ENCODE data around the gene MMP2.

The MMP2 gene

DNA sequence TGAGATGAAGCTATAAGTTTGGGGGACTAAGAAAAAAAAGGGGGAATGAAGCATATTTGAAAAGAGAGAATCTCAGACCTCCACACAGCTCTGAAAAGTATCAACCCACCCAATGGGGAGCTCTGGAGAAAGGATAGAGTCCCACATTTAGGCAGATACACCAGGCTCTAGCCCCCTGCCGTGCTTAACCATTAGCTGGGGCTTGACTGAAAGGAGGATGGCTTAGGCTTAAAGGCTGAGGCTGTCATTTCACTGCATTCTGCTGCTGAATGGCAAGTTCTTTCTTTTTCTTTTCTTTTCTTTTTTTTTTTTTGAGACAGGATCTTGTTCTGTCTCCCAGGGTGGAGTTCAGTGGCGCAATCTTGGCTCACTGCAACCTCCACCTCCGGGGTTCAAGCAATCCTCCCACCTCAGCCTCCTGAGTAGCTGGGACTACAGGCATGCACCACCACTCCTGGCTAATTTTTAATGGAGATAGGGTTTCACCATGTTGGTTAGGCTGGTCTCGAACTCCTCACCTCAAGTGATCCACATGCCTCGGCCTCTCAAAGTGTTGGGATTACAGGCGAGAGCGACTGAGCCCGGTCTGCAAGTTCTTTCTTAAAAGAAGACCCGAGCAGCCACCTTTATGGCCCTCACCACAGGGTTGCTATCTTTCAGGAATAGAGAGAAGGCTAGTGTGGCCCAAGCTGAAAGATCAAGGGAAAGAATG, 9.0 kb upstream of the MMP2 start:
- DNase-seq (ENCODE audit: low read depth) = no peak

DNA sequence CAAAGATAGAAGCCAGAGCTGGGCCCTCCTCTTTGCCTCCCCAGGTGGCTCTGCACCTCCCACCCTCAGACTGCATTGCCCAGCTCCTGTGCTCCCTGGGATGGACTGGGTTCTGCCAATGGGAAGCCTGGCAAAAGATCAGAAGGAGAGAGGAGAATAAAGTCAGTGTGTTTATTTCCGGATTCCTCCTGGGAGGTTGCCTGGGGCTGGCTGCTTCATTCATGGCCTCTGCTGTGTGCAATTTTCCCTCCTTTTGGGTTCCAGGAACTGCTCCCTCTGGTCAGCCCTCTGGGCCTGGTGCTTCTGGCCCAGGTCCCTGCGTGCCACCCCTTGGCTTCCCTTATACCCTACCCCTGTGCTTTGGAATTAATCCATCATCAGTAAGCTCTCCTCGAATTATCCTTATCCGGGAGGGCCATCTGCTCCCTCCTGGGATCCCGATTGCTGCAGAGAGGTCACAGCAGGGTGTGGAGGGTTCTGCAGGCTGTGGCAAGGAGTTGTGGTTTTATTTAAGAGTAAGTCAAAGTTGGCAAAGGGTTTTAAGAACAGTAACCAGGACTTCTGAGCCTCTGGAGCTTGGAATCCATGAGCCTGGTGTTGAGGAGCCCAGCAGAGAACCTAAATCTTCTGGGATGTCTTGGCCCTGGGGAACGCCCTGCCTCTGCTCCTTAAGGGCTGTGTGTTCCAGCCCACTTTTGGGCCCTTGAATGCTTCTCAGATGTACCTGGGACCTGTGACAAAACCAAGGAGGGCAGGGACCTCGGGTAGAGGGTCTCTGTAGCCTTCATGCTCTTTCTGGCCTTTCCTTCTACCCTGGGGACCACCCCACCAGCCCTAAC, 8.2 kb upstream of the MMP2 start:
- DNase-seq (ENCODE audit: low read depth) = no peak

DNA sequence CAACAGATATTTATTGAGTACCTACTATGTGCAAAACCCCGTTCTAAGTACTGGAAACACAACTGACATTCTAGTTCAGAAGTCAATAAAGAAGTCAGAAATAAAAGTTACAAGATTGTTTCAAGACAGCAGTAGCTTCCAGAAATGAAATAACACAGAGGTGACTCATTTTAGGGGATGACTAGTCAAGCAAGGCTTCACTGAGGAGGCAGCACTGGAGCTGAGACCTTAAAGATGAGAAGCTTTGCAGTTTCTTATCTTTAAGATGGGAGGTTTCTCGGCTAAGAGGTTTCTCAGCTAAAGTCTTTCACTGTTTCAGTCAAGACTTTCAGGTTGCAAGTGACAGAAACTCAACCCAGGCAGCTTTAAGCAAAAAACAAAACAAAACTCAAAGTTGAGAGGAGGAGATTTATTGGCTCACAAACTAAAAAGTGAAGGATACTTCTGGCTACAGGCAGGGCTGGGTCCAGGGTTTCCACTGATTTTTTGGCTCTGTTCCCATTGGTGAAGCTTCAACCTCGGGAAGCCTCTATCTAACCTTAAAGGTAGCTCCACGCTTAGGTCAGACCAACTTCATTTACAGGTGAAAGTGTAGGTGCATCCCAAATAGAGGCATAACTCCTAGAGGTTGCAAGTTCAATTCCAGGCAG, 7.4 kb upstream of the MMP2 start:
- no peak for DNase-seq (ENCODE audit: low read depth)

DNA sequence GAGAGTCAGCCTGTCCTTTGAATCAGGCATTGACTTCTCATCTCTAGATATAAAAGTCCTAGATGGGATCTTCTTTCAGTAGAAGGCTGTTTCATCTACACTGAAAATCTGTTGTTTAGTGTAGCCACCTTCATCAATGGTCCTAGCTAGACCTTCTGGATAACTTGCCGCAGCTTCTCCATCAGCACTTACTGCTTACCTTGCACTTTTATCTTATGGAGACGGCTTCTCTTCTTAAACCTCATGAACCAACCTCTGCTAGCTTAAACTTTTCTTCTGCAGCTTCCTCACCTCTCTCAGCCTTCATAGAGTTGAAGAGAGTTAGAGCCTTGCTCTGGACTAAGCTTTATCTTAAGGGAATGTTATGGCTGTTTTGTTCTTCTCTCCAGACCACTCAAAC, 5.4 kb upstream of the MMP2 start:
- DNase-seq (ENCODE audit: low read depth) = no peak

DNA sequence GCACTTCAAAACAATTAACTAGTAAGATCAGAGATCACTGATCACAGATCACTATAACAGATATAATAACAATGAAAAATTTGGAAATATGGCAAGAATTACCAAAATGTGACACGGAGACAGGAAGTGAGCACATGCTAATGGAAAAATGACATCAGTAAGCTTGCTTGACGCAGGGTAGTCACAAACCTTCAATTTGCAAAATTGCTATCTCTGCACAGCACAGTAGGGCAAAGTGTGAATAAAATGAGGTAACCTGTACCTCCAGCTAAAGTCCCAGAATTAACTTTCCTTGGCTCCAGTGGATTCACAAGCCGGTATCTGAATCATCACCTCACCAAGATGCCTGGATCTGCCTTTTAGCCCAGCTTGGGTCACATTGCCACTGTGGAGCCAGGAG, 4.2 kb upstream of the MMP2 start:
- DNase-seq (ENCODE audit: low read depth) = no peak

DNA sequence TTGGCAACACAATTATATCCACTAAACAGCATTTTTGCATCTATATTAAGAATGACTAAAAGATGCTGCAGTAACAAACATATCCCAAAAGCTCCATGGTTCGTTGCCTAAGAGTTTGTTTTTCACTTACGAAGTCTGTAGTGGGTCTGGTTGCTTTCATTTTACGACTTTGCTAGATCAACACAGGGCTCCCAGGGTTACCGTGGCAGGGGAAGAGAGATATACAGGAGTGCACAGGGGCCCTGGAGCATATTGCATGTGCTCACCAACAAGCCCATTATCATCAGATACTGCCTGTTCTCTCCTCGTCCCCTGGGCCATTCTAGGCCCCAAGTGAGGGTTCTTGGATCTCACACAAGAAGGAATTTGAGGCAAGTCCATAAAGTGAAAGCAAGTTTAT, 3.1 kb upstream of the MMP2 start:
- DNase-seq (ENCODE audit: low read depth) = no peak

DNA sequence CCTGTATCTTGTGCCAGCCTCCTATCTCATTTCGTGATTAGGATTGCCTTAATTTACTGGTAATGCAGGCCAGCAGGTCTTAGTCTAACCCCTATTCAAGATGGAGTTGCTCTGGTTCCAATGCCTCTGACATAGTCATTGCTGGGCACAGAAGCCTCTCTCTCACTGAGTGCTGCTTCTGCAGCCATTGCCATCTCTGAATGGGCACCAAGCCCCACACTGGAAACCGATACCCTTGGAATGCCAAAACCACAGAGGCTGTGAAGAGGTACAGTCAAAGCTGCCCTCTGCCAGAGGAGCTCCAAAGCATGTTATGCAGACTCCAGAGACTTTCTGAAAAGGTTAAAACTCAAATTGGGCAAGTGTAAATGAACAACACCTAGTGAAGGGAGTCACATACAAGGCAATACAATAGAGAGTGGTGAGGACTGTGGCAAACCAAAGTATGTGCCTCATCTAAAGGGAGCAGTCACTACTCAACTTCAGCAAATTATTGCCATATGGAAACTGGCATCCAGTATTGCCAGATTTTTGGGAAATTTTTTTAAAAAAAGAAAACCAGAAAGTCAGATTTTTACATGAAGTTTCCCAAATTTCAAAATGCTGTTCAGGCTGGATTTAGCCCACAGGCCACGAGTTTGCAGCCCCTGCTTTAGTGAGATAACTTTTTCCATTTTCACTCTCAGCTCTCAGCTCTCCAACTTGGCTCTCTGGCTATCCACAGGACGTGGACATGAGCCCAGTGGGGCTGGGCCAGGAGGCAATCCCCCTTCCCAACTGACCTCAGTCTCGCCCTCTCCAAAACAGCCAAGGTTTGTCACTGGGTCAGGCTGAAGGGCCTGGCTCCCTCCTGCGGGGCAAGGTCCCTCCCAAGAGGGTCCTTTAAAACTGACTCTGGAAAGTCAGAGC, 2.1 kb upstream of the MMP2 start:
- DNase-seq (ENCODE audit: low read depth) = no peak

DNA sequence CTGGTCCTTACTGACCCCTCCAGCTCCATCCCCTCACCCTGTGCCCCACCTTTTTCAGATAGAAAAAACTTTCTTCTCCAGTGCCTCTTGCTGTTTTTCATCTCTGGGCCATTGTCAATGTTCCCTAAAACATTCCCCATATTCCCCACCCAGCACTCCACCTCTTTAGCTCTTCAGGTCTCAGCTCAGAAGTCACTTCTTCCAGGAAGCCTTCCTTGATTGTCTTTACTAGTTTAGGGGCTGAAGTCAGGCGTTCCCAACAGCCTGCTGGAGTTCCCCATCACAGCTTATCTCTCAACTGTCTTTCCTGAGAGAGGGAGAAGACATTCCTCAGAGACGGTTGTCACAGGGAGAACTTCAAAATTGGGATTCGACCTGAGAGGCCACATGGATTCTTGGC, 1.3 kb upstream of the MMP2 start:
- DNase-seq (ENCODE audit: low read depth) = no peak

DNA sequence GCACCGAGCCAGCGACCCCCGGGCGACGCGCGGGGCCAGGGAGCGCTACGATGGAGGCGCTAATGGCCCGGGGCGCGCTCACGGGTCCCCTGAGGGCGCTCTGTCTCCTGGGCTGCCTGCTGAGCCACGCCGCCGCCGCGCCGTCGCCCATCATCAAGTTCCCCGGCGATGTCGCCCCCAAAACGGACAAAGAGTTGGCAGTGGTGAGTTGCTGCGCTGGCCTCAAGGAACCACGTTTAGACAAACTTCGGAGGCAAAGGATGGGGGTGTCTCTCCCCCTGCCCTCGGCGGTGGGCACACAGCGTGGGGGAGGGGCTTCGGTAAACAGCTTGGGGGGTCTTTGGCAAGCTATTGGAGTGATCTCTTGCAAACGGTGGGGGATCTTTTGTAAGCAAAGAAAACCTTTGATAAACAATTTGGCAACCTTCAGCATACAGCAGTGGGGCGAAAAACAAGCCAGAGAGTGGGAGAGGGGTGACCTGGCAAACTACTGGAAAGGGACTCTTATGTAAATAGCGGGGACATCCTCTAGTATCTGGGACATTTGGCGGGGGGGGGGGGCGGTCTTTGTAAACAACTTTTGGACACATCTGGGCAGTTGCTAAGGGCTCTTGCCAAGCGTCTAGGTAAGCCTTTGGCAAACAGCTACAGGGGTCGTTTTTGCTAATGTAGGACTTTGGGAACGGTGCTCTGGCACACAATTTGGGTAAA, 587 bp downstream of the MMP2 start:
- no peak for DNase-seq (ENCODE audit: low read depth)

DNA sequence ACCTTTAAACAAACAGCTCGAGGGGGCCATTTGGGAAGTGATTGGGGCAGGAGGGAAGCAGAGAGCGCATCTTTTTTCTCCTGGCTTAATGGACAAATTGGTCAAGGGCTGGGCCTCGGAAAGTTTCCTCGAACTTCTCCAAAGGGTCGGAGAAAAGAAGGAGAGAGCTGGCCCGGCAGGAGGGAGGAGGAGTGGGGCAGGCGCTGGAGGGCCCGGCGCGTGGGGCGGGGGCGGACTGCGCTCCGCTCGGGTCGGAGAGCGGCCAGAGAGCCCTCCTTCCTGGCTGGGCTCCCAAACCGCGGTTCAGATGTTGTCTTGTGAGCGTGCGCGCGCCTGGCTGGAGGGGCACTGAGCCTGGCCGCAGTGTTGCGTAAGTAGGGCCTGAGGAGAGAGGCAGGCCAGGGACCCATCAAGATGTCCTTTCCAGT, 1.2 kb downstream of the MMP2 start:
- no peak for DNase-seq (ENCODE audit: low read depth)

DNA sequence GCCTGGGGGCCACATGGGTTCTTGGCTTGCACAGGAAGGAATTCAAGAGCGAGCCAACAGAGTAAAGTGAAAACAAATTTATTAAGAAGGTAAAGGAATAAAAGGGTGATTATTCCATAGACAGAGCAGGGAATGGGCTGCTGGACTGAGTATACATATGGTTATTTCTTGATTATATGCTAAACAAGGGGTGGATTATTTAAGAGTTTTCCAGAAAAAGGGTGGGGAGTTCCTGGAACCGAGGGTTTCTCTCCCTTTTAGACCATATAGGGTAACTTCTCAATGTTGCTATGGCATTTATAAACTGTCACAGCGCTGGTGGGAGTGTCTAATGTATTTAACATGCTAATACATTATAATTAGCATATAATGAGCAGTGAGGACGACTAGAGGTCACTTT, 2.0 kb downstream of the MMP2 start:
- no peak for DNase-seq (ENCODE audit: low read depth)

DNA sequence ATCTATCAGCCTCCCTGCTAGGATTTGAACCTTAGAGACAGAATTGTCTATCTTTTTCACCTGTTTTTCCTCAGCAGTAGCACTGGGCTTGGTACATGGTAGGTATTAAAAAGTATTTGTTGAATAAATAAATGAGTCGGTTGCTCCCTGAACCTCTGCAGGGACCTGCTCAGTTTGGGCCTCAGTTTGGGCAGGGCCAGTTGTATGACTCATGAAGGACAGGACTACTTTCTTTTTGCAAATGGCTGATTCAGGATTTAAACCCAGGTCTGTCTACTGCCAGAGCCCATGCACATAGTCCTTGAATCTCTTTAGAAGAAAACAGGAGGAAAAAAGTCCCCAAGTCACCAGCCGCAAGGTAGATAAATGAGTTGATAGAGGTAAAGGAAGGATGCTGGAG, 3.1 kb downstream of the MMP2 start:
- no peak for DNase-seq (ENCODE audit: low read depth)

DNA sequence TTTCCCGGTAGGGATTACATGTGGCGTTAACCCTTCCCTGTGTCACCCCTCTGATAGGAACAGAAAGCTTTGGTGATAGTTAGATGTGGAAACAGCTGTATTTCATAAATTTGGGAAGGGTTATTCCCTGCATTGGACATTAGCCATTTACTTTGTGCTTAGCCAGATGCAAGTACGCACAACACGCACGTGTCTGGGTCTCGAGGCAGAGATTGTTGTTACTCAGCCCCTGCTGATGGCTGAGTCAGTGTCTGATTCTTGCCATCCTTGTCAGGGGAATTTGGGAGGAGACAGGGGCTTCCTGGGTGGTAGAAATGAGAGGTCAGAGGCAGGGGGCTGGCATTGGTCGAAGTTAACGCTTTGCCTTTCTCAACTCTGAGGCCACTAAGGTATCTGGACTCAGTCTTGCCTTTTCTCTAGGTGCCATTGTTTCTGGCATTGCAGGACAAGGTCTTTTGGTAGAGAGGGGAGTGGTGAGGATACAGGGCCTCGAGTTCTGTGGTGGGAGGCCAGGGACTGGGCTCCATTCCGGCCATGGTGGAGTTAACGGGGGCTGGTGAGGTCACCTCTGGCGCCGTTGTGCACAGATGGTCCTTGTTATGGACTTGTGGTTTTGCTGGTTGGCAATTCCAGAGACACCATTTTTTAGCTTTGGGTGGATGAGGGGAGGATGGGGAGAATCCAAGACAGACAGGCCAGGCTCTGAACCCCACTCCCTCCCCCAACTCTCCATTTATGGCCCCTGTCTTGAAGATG, 8.2 kb downstream of the MMP2 start:
- DNase-seq (ENCODE audit: low read depth) = no peak

DNA sequence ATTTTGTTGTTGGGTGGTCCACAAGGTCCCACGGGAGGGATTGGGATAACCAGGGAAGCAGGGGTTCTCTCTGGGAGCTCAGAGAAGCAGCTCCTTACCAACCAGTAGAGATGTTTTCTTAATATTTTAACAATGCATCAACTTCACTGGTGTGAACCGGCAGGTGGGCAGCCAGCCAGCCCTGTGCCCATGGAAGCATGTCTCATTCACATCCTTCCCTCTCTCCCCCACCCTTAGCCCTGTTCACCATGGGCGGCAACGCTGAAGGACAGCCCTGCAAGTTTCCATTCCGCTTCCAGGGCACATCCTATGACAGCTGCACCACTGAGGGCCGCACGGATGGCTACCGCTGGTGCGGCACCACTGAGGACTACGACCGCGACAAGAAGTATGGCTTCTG, 9.3 kb downstream of the MMP2 start:
- DNase-seq (ENCODE audit: low read depth) = no peak

DNA sequence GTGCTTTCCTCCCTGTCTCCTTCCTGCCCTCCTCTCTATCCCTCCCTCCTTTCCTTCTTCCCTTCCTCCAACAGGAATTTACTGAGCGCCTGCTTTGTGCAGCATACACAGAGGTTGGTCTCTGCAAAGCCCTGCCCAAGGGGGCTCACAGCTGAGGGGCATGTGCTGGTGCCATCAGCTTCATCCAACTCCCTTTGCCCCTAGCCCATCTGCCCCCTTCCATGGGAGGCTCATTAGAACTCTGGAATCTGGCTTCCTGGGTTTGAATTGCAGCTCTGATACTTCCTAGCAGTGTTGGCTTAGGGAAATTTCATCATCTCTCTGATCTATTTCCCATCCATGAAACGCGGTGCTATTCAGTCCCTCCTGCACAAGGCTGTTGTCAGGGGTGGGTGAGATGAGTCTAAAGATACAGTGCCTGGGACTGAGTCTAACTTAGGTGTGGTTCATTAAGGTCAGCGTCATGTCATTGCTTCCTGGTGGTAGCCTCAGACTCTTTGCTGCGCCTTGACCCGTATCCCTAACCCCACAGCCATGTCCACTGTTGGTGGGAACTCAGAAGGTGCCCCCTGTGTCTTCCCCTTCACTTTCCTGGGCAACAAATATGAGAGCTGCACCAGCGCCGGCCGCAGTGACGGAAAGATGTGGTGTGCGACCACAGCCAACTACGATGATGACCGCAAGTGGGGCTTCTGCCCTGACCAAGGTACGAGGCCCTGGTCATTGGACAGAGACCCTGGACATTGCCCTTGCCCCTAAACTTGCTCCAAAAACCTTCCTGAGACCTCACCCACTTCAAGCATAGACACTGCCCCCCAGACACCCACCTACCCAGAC, 10.3 kb downstream of the MMP2 start:
- DNase-seq (ENCODE audit: low read depth) = no peak

DNA sequence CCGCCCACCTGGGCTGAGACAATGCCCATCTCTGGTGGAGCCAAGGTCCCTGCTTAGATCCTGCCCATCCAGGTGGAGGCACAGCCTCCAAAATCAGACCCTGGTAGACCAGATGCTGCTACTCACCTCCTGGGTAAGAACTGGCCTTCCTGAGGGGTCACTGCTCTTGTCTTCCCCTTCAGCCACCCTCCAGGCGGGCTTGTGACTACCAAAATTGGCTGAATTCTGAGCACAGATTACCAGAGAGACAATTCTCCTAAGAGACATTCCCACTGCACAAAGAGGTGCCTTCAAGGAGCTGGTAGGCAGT, 10.9 kb downstream of the MMP2 start:
- no peak for DNase-seq (ENCODE audit: low read depth)

DNA sequence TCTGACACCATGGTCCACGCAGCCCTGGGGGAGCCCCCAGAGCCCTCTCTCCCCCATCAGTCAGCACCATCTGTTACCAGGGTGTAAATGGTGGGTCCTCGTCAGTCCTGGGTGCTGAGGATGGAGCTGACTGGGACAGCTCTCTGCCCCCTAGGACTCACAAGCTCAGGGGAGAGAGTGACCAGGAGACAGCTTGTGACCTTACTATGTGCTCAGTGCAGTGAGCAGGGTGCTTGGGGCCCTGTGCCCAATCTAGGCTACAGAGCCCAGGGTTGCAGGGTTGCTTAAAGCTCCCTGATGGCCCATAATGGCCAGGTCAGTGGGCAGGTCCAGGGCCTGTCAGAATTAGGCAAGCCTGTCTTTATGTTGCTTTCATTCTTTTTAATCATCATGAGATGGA, 11.3 kb downstream of the MMP2 start:
- no peak for DNase-seq (ENCODE audit: low read depth)

DNA sequence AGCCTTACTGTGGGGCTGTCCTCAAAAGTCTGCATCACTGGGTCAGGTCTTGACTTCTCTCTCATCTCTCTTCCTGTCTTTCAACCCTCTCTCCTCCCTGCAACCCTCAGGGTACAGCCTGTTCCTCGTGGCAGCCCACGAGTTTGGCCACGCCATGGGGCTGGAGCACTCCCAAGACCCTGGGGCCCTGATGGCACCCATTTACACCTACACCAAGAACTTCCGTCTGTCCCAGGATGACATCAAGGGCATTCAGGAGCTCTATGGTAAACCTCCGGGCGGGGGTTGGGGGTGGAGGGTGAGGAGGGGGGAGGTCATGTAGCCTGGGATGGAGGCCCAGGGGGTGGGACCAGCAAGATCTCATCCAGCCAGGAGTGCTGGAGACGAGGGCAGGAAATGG, 12.7 kb downstream of the MMP2 start:
- DNase-seq (ENCODE audit: low read depth) = no peak

DNA sequence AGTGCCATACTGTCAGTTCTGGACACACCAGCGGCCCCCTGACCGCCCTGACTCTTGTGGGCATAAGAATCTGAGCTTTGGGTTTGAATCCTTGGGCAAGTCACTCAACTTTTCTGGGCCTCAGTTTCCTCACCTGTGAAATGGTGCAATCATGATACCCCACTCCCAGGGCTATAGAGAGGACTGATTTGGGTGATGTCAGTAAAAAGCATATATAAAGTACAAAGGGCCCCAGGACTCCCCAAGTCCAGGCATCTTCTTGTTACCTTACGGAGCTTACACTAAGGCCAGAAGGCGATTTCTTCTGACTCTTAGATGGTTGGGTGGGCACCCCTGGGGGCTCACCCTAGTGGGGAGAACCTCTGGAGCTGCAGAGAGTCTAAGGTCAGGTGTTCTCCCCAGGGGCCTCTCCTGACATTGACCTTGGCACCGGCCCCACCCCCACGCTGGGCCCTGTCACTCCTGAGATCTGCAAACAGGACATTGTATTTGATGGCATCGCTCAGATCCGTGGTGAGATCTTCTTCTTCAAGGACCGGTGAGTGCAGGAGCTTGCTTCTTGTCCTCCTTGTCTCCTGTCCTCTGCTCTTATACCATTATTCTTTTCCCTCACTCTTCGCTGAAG, 13.9 kb downstream of the MMP2 start:
- DNase-seq (ENCODE audit: low read depth) = no peak

DNA sequence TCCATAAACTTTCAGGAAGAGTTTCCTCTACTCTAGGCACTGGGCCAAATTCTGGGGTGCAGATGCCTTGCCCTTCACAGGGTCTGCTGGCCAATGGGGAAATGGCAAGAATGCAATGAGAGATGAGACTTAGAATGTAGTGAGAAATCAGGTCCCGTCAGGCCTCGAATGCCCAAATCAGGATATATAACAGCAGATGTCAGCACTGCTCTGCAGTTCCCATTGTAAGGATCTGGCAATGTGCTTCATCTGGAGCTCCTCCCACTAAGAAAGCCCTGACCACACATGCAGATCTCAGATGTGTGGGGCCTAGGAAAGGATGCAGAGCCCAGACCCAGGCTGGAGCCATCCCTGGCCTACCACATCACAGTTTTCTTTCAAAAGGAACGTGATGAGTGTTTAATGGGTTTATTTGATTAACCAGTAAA, 16.0 kb downstream of the MMP2 start:
- DNase-seq (ENCODE audit: low read depth) = no peak

Data from stimulated activated CD8-positive, alpha-beta memory T cell treated with anti-CD3 and anti-CD28 coated beads, Interleukin-15, amount 100 ng/mL, for 24 hours (primary cell).